SK-N-SH (cell line): ENCODE measurements around the gene GNG13. TPM values are rescaled to one million over a fixed set of nuclear protein-coding genes. Genes with fewer than 3 reads are reported as not detected.

Experiments used
- CTCF ChIA-PET: fragments of 300-600, 350-600 bp; formaldehyde crosslinking; extraction: SDS; loops from one replicate; lab custom pipeline; 2021; lab: Yijun Ruan, JAX
- POLR2A ChIA-PET: fragments of 350-600 bp; sonication (Branson Sonifier 250); formaldehyde crosslinking; extraction: SDS; loops from one replicate; lab custom pipeline; 2020; ENCODE audit warnings: antibody characterized with exemption, inconsistent platforms; lab: Yijun Ruan, JAX
- DNase-seq: peaks from one replicate; pipeline ENCODE4 v3.0.0; 2012
- H2AFZ ChIP-seq: fragments of 200-600 bp; sonication (generic); 2 replicates; pipeline ENCODE4 v1.8.1; 2016; ENCODE audit warnings: antibody characterized with exemption, mild to moderate bottlenecking, low read depth
- H3F3A ChIP-seq: fragments of 200-600 bp; sonication (generic); replicated peaks from 2 replicates; pipeline ENCODE3; 2016; ENCODE audit warnings: antibody characterized with exemption, mild to moderate bottlenecking; ENCODE audit not compliant: insufficient read depth
- H3K27ac ChIP-seq, 2 experiments: fragments of 200-500 bp in 1 of 2; fragments of 200-600 bp in 1 of 2; sonication (Bioruptor generic) in 1 of 2; sonication (generic), shearing (Covaris generic) in 1 of 2; 2 replicates each; pipeline versions ENCODE4 v1.5.1 to v1.6.1; 2014 to 2016; ENCODE audit warnings: low read depth in 2 of 2, inconsistent platforms in 1 of 2, low read length in 1 of 2, mild to moderate bottlenecking in 1 of 2, mixed read lengths in 1 of 2
- H3K27me3 ChIP-seq: fragments of 200-600 bp; sonication (generic), shearing (Covaris generic); 2 replicates; pipeline ENCODE4 v1.6.1; 2016; ENCODE audit warnings: mixed run types; ENCODE audit not compliant: insufficient read depth
- H3K36me3 ChIP-seq, 2 experiments: fragments of 200-500 bp in 1 of 2; fragments of 200-600 bp in 1 of 2; sonication (Bioruptor generic) in 1 of 2; sonication (generic) in 1 of 2; replicated peaks in 1 of 2; 2 replicates each; pipeline versions ENCODE3 to v1.5.1; 2014 to 2016; ENCODE audit warnings: low read length in 1 of 2, mild to moderate bottlenecking in 1 of 2; ENCODE audit not compliant: insufficient read depth in 2 of 2, control insufficient read depth in 1 of 2
- H3K4me1 ChIP-seq, 2 experiments: fragments of 200-500 bp in 1 of 2; fragments of 200-600 bp in 1 of 2; sonication (Bioruptor generic) in 1 of 2; sonication (generic), shearing (Covaris generic) in 1 of 2; 2 replicates each; pipeline versions ENCODE4 v1.5.1 to v1.6.1; 2014 to 2016; ENCODE audit warnings: low read depth in 1 of 2, low read length in 1 of 2, mixed run types in 1 of 2; ENCODE audit not compliant: insufficient read depth in 2 of 2, control insufficient read depth in 1 of 2
- H3K4me2 ChIP-seq: fragments of 200-600 bp; sonication (generic), shearing (Covaris generic); 2 replicates; pipeline ENCODE4 v1.6.1; 2017; ENCODE audit warnings: mixed run types
- H3K4me3 ChIP-seq, 2 experiments: fragments of 200-500 bp in 1 of 2; fragments of 200-600 bp in 1 of 2; sonication (Bioruptor generic) in 1 of 2; sonication (generic), shearing (Covaris generic) in 1 of 2; 2 replicates each; pipeline versions ENCODE4 v1.5.1 to v1.8.1; 2014 to 2016; ENCODE audit warnings: low read depth in 2 of 2, inconsistent platforms in 1 of 2, low read length in 1 of 2, mild to moderate bottlenecking in 1 of 2, mixed read lengths in 1 of 2, moderate library complexity in 1 of 2
- H3K79me2 ChIP-seq: fragments of 200-600 bp; sonication (generic); 2 replicates; pipeline ENCODE4 v1.8.1; 2017; ENCODE audit warnings: mild to moderate bottlenecking; ENCODE audit not compliant: insufficient read depth
- H3K9ac ChIP-seq: fragments of 200-600 bp; sonication (generic); 2 replicates; pipeline ENCODE4 v1.6.1; 2017; ENCODE audit warnings: mixed run types
- H3K9me2 ChIP-seq: fragments of 200-600 bp; sonication (generic); 2 replicates; pipeline ENCODE4 v1.6.1; 2017; ENCODE audit warnings: mixed run types
- H3K9me3 ChIP-seq: fragments of 200-600 bp; sonication (generic); 2 replicates; pipeline ENCODE4 v1.6.1; 2017; ENCODE audit warnings: mixed run types, mild to moderate bottlenecking, moderate library complexity
- H4K20me1 ChIP-seq: fragments of 200-600 bp; sonication (generic); 2 replicates; pipeline ENCODE4 v1.6.1; 2017; ENCODE audit warnings: mild to moderate bottlenecking, mixed run types; ENCODE audit not compliant: insufficient read depth
- ELF1 ChIP-seq: IDR thresholded peaks from 2 replicates; pipeline ENCODE4 v1.4.0; 2012
- GABPA ChIP-seq: IDR thresholded peaks from 2 replicates; pipeline ENCODE4 v1.4.0; 2012; ENCODE audit warnings: low read depth, mild to moderate bottlenecking
- GATA2 ChIP-seq: sonication (generic); formaldehyde crosslinking; IDR thresholded peaks from 2 replicates; pipeline ENCODE4 v1.5.0; 2020; ENCODE audit warnings: mild to moderate bottlenecking, missing genetic modification reagents
- MEF2A ChIP-seq: IDR thresholded peaks from 2 replicates; pipeline ENCODE4 v1.4.0; 2012; ENCODE audit warnings: low read depth, borderline replicate concordance
- MXI1 ChIP-seq: IDR thresholded peaks from 2 replicates; pipeline ENCODE4 v1.6.1; 2012; ENCODE audit warnings: mild to moderate bottlenecking, low read depth, low read length, improper control_type of control experiment
- NFIC ChIP-seq: IDR thresholded peaks from 2 replicates; pipeline ENCODE4 v1.4.0; 2012; ENCODE audit warnings: borderline replicate concordance
- NRF1 ChIP-seq: IDR thresholded peaks from 2 replicates; pipeline ENCODE4 v1.6.1; 2012; ENCODE audit warnings: low read depth, mild to moderate bottlenecking, low read length
- RAD21 ChIP-seq: IDR thresholded peaks from 2 replicates; pipeline ENCODE4 v1.6.1; 2012; ENCODE audit warnings: mild to moderate bottlenecking, low read length
- RCOR1 ChIP-seq: fragments of 150-350 bp; IDR thresholded peaks from 2 replicates; pipeline ENCODE4 v1.6.1; 2017; ENCODE audit warnings: antibody characterized with exemption, low read length
- RFX5 ChIP-seq: IDR thresholded peaks from 2 replicates; pipeline ENCODE4 v1.6.1; 2012; ENCODE audit warnings: mild to moderate bottlenecking, improper control_type of control experiment, low read length
- SIN3A ChIP-seq: IDR thresholded peaks from 2 replicates; pipeline ENCODE4 v1.6.1; 2012; ENCODE audit warnings: low read depth, mild to moderate bottlenecking, low read length, moderate library complexity, borderline replicate concordance
- TAF1 ChIP-seq: IDR thresholded peaks from 2 replicates; pipeline ENCODE4 v1.6.1; 2012; ENCODE audit warnings: low read depth, mild to moderate bottlenecking, low read length, moderate library complexity, borderline replicate concordance
- WGBS: methylation state at CpG from one replicate; pipeline ENCODE4 v1.1.6; 2017; ENCODE audit warnings: low lambda C conversion rate; 5-methylcytosine and 5-hydroxymethylcytosine counted together
- polyA plus RNA-seq, 3 experiments: library from polyadenylated mRNA; depleted of rRNA; stranded (reverse); fragments of >200 nt; gene quantifications; 2 replicates each; pipeline ENCODE4 v1.2.3, GENCODE V29; 2012
- TF ChIP-seq, protein P1 (sequence below): IDR thresholded peaks from 2 replicates; pipeline ENCODE4 v1.4.0; 2012; ENCODE audit warnings: low read depth, borderline replicate concordance
- TF ChIP-seq, protein P2 (sequence below): IDR thresholded peaks from 2 replicates; pipeline ENCODE4 v1.6.1; 2012; ENCODE audit warnings: mild to moderate bottlenecking, low read depth, low read length, moderate library complexity

GNG13 gene
- polyA plus RNA-seq, 1 of the 3 experiments (the other 2 are of a cell fraction) = not detected

DNA sequence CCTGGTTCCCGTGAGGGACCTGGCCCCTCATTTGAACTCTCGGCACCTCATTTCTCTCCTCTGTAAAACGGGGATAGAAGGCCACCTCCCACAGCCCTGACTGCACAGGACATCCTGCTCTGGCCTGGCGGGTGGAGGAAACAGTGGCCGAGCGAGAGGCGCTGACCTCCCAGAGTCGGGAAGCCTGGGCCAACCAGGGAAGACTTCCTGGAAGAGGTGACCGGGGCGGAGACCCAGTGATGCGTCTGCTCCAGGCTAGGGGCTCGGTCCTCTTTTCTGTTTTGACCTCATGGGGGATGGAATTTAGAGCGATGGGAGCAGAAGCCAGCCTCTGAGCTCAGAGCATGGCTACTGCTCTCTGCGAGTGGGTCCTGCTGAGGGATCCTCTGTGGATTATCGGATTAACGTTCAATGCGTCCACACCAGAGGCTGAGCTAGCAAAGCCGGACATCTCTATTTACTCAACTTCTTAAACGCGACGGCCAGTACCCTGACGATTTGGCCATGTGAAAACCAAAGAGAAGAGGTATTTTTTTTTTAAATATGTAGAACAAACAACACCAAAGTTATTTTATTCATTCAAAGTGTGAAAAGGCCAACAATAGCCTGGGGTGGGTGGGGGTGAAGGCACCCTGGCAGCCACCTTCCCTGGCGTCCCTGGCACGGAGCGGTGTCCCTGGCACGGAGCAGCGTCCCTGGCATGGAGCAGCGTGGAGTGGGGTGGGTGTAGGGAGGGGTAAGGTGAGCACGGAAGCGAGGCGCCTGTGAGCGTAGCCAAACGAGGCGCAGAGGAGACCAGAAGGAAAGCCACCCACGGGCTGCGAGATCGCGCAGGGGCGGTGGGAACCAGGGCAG lies 49.2 kb downstream of the GNG13 start:
- Histone ChIP-seq H3K4me1 (no peaks in the 10 kb centered on the region), H3K4me2 (no peak overlapping the region), H3K9ac (no peak overlapping the region), H3K27me3 (no peaks in the 10 kb centered on the region), H3F3A (peaks cover 4% of the 10 kb centered on the region), H2AFZ (no peak overlapping the region), H3K9me2 (no peaks in the 10 kb centered on the region), H3K4me3 (no peak overlapping the region), H3K36me3 (no peaks in the 10 kb centered on the region), H3K79me2 (no peaks in the 10 kb centered on the region), H3K9me3 (peaks cover 1% of the 10 kb centered on the region; the same call in 1 of the 2 replicates), H4K20me1 (no peaks in the 10 kb centered on the region), H3K27ac (no peak overlapping the region)
- POLR2A ChIA-PET = interaction anchor here (1.0 kb wide), 1 partner anchor 31 kb away, joined by 4 read pairs; the partner anchor contains the start of gene ANTKMT
- 85% methylated on average over 38 of the region's 39 CpGs for WGBS
- DNase-seq = no peak
- CTCF ChIA-PET = interaction anchor here (0.7 to 1.4 kb wide), 3 partner anchors 8 to 35 kb away, joined by 3 to 8 read pairs (median 3); no protein-coding TSS in a partner anchor
- TF ChIP-seq NRF1 = no peak
- no peak for TF ChIP-seq TAF1
- TF ChIP-seq SIN3A = no peak
- no peak for TF ChIP-seq RFX5
- no peak for TF ChIP-seq NFIC
- TF ChIP-seq RCOR1 = no peak

DNA sequence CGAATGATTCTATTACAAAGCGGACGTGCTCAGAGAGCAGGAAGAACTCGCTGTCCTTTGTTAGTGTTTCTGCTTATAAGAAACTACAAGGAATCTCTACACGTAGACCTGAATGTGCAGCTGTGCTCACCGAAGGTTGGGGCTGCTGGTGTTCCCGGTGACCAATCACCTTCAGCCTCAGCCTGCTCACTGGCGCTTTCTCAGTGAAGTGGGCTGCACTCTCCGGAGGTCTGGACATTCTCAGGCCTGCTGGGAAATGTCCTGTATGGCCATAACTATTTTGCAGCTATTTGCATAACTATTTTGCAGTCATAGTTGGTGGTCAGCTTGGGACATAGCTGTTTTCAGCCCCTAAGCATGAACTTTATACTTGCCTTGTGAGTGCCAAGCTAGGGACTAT lies 50.0 kb downstream of the GNG13 start:
- no peaks in the 10 kb centered on the region for H3K9me2 ChIP-seq
- H3K4me3 ChIP-seq = no peak overlapping the region
- ChIA-PET POLR2A (interaction anchor here (1.0 kb wide), 1 partner anchor 30 kb away, joined by 4 read pairs; the partner anchor contains the start of gene ANTKMT), CTCF (interaction anchor here (0.7 to 1.4 kb wide), 3 partner anchors 9 to 34 kb away, joined by 3 to 8 read pairs (median 3); no protein-coding TSS in a partner anchor)
- 64% methylated on average over 9 of the region's 9 CpGs for WGBS
- H3K27me3 ChIP-seq = no peaks in the 10 kb centered on the region
- no peaks in the 10 kb centered on the region for H3K4me1 ChIP-seq
- TF ChIP-seq SIN3A (no peak), GABPA (no peak)
- no peaks in the 10 kb centered on the region for H3K36me3 ChIP-seq
- no peak overlapping the region for H2AFZ ChIP-seq
- peaks cover 4% of the 10 kb centered on the region for H3F3A ChIP-seq
- no peak overlapping the region for H3K27ac ChIP-seq
- DNase-seq = no peak
- no peaks in the 10 kb centered on the region for H3K79me2 ChIP-seq
- no peaks in the 10 kb centered on the region for H4K20me1 ChIP-seq
- no peaks in the 10 kb centered on the region for H3K9me3 ChIP-seq
- no peak overlapping the region for H3K4me2 ChIP-seq
- no peak overlapping the region for H3K9ac ChIP-seq

DNA sequence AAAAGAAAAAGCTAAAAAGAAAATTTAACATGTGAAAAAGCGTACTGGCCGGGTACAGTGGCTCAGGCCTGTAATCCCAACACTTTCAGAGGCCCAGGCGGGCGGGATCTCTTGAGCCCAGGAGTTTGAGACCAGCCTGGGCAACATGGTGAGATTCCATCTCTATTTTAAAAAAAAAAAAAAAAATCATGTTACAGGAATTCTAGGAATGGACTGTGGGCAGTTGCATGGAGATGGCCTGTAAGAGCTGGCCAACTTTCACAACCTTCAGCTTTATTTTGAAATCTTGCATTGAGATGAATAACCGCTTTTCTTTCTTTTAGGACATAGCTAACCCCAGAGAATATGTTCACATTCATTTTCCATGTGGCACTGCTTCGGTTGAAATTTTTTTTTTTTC lies 51.5 kb downstream of the GNG13 start:
- H3F3A ChIP-seq = peaks cover 4% of the 10 kb centered on the region
- H3K4me1 ChIP-seq = no peaks in the 10 kb centered on the region
- DNase-seq = no peak
- H3K4me2 ChIP-seq = no peak overlapping the region
- POLR2A ChIA-PET = no interaction called here
- no peak overlapping the region for H3K4me3 ChIP-seq
- TF ChIP-seq TAF1 (no peak), ELF1 (no peak), GATA2 (no peak), MXI1 (no peak), MEF2A (no peak), RAD21 (no peak), NRF1 (no peak), GABPA (no peak)
- TF ChIP-seq, protein P1, sequence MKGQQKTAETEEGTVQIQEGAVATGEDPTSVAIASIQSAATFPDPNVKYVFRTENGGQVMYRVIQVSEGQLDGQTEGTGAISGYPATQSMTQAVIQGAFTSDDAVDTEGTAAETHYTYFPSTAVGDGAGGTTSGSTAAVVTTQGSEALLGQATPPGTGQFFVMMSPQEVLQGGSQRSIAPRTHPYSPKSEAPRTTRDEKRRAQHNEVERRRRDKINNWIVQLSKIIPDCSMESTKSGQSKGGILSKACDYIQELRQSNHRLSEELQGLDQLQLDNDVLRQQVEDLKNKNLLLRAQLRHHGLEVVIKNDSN = no peak
- TF ChIP-seq, protein P2, sequence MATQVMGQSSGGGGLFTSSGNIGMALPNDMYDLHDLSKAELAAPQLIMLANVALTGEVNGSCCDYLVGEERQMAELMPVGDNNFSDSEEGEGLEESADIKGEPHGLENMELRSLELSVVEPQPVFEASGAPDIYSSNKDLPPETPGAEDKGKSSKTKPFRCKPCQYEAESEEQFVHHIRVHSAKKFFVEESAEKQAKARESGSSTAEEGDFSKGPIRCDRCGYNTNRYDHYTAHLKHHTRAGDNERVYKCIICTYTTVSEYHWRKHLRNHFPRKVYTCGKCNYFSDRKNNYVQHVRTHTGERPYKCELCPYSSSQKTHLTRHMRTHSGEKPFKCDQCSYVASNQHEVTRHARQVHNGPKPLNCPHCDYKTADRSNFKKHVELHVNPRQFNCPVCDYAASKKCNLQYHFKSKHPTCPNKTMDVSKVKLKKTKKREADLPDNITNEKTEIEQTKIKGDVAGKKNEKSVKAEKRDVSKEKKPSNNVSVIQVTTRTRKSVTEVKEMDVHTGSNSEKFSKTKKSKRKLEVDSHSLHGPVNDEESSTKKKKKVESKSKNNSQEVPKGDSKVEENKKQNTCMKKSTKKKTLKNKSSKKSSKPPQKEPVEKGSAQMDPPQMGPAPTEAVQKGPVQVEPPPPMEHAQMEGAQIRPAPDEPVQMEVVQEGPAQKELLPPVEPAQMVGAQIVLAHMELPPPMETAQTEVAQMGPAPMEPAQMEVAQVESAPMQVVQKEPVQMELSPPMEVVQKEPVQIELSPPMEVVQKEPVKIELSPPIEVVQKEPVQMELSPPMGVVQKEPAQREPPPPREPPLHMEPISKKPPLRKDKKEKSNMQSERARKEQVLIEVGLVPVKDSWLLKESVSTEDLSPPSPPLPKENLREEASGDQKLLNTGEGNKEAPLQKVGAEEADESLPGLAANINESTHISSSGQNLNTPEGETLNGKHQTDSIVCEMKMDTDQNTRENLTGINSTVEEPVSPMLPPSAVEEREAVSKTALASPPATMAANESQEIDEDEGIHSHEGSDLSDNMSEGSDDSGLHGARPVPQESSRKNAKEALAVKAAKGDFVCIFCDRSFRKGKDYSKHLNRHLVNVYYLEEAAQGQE = no peak
- H3K79me2 ChIP-seq = no peaks in the 10 kb centered on the region
- CTCF ChIA-PET = interaction anchor here (1.1 to 1.6 kb wide), 3 partner anchors 8 to 37 kb away, joined by 3 to 5 read pairs (median 3); partner anchors contain the start of gene CIAO3
- no peak overlapping the region for H2AFZ ChIP-seq
- H3K9me3 ChIP-seq = no peaks in the 10 kb centered on the region
- H3K9ac ChIP-seq = no peak overlapping the region
- no peaks in the 10 kb centered on the region for H3K9me2 ChIP-seq
- H3K27me3 ChIP-seq = no peaks in the 10 kb centered on the region
- no peaks in the 10 kb centered on the region for H3K36me3 ChIP-seq
- H3K27ac ChIP-seq = no peak overlapping the region
- 90% methylated on average over 6 of the region's 6 CpGs for WGBS
- H4K20me1 ChIP-seq = no peaks in the 10 kb centered on the region
